HS-5 (cell line): ENCODE results near the gene DOK5.

Experiments used
- DNase-seq: peaks from one replicate; pipeline ENCODE4 v3.0.0-alpha.2; 2012; ENCODE audit warnings: low read depth

DOK5 gene

GRCh38 chr20:54698373-54698772 is 223.0 kb downstream of the DOK5 start:
- DNase-seq = no peak
